Activated CD4-positive, alpha-beta T cell treated with anti-CD3 and anti-CD28 coated beads, Interleukin-2, amount 50 U/mL, for 24 hours (primary cell): ENCODE data around the gene SYTL3.
"Not testable (repeated sequence)": the region's sequence is repeated elsewhere in the genome, so short reads cannot be mapped to it uniquely, and the experiment has no call there.

Experiments
- DNase-seq, 2 donors: peaks; one replicate each; pipeline ENCODE4 v3.0.0-alpha.2; 2020; ENCODE audit warnings: low read depth in 1 of 2, low spot score in 1 of 2

Gene SYTL3, protein sequence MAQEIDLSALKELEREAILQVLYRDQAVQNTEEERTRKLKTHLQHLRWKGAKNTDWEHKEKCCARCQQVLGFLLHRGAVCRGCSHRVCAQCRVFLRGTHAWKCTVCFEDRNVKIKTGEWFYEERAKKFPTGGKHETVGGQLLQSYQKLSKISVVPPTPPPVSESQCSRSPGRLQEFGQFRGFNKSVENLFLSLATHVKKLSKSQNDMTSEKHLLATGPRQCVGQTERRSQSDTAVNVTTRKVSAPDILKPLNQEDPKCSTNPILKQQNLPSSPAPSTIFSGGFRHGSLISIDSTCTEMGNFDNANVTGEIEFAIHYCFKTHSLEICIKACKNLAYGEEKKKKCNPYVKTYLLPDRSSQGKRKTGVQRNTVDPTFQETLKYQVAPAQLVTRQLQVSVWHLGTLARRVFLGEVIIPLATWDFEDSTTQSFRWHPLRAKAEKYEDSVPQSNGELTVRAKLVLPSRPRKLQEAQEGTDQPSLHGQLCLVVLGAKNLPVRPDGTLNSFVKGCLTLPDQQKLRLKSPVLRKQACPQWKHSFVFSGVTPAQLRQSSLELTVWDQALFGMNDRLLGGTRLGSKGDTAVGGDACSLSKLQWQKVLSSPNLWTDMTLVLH

DNA sequence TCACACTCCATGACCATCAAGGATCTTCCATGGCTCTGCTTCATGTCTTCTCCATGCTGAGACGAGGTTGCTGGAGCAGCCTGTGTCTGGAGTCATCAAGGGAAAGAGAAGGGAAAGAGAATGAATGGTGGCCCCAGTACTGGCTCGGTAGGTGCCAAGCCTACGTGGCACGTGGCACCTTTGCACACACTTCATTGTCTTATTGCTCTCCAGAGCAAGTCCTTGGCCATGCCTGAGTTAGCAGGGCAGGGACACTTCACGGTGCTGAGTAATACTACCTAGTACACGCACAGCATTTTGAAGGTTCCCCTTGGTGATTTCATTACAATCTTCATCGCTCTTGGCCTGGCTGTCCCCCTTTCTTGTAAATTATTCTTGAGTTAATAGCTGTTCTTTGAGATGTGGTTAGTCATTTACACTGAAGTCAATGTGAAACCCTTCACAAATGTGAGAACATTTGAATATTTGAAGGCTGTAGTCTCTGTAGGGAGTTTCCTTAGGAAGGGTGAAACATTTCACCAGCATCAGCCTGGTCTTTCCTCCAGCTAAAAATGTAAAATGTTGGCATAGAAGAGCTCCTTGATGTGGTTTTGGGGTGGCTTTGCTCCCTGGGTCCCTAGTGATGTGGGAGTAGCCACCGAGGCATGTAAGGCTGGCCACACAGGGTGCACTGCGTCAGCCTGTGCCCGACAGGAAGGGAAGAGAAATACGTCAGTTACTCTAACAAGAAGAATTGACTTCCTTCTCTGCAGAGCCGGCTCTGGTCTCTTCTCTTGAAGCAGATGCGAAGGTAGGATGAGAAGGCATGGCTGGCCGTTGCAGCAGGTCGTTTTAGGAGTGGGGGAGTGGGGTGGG, at the start of gene SYTL3:
TSS of gene SYTL3 (plus strand) at position 766 of the 855 bp plus-strand sequence. CDS start 13,215 bp downstream, outside the sequence.
- DNase-seq, result peak; percentile 54 to 78

DNA sequence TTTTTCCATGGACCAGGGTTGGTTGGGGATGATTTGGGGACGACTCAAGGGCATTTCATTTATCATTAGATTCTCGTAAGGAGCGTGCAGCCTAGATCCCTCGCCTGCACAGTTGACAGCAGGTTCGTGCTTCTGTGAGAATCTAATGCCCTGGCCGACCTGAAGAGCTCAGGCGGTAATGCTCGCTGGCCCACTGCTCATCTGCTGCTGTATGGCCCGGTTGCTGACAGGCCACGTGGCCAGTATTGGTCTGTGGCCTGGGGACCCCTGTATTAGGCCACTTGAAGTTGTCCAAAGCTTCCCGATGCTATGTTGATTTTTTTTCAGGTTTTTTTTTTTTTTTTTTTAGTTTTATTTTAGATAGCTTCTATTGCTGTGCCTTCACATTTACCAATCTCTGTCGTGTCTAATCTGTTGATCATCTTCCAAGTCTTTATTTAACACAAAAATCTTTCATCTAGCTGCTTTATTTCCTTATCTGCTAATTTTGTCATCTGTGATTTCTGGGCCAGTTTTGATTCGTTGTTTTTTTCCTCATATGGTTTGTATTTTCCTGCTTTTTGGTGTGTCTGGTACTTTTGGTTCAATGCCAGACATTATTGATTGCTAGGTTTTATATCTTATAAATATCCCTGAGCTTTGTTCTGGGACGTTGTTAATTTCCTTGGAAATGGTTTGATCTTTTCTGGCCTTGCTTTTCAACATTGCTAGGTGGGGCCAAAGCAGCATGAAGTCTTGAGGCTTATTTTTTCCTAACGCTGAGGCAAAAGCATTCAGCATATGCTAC, 46.4 kb upstream of the SYTL3 start:
- no peak for DNase-seq

DNA sequence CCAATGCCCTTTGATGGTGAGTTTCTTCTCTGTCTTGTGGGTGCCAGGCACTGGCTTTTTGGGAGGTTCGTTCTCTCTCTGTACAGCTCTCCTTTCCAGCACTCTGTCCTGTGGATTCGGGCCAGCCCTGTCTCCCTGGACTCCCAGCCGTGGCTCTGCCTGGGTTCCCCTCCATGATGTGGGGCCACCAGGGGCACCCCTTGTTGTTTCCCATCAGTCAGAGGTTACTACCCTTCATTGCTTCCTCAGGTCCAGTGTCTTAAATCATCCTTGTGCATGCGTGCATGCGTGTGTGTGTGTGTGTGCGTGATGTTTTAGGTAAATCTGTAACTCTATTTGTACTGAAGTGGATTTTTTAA, 45.8 kb upstream of the SYTL3 start:
- no peak for DNase-seq

DNA sequence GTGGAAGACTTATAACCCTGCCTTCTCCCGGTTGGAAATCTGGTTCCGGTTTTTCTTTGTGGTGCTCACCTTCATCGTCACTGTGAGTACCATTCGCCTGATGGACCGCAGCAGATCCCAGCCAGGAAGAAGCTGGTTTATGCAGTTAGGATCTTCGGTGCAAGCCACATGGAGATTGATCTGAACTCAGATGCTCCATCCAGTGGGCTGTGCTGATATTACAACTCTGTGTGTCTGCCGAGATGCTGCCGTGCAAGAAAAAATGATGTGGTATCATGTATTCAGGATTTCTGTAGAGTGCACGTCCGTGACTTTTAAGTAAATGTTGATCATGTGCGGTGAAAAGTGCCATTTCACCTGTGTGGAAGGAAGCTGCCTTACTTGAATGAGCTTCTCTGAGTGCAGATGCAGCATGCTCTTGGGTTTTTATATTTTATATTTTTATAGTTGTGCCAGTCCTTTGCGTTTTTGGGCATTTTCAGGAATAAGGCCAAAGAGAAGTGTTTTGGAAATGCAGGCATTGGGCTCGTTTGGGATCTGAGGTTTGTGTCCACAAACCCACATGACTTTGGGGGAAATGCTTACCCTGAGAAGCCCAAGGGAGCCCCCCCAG, 44.5 kb upstream of the SYTL3 start:
- DNase-seq, result peak; percentile 13 to 35

DNA sequence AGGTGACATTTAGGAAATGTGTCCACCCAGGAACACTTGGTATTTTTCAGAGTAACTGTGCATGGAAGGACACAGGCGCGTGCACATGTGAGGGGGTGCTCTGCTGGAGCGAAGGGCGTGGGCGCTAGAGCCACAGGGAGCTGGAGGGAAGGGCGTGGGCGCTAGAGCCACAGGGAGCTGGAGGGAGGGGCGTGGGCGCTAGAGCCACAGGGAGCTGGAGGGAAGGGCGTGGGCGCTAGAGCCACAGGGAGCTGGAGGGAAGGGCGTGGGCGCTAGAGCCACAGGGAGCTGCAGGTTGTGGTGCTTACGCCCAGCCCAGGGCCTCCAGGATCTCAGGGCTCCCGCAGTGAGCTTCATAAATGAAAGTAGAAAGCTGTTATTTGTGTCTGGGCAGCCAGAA, 43.8 kb upstream of the SYTL3 start:
- DNase-seq, result not testable (repeated sequence)

DNA sequence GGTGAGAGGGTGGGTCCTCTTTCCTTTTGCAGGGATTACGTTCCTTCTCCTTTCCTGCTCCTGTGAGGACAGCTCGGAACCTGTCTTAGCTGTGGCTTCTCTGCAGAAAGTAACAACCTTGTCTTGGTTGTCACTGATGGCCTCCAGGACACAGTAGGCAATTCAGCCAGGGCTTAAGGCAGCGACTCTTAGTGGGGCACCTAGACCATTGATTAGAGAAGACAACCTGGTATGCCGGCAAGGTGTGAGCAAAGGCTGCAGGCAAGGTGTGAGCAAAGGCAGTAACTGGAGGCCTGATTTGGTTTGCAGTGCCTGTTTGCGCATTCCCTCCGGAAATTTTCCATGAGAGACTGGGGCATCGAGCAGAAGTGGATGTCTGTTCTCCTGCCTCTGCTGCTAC, 42.9 kb upstream of the SYTL3 start:
- no peak for DNase-seq

DNA sequence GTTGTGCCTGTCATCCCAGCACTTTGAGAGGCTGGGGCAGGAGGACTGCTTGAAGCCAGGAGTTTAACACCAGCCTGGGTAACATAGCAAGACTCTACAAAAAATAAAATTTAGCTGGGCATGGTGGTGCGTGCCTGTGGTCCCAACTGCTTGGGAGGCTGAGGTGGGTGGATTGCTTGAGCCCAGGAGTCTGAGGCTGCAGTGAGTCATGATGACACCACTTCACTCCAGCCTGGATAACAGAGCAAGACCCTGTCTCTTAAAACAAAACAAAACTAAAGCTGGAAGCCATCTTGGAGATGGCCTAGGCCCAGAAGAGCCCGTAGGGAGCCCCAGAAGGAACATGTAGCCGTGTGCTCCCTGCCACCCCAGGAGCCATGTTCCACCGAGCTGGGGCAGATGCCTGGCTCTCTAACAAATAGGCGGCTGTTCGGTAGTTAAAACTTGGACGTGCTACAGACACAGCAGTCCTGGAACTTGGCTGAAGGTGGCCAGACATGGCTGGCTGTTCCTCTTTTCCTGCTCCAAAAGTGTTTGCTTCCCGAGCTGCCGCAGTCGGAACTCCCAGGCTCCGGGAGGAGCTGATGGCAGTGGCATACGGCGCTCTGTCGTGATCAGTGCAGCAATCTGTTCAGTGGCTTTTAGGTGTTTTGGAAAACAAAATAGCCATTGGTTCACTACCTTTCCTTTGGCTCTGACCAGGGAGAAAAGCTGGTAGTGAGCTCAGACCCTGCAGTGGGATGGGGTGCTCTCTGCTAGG, 42.3 kb upstream of the SYTL3 start:
- no peak for DNase-seq

DNA sequence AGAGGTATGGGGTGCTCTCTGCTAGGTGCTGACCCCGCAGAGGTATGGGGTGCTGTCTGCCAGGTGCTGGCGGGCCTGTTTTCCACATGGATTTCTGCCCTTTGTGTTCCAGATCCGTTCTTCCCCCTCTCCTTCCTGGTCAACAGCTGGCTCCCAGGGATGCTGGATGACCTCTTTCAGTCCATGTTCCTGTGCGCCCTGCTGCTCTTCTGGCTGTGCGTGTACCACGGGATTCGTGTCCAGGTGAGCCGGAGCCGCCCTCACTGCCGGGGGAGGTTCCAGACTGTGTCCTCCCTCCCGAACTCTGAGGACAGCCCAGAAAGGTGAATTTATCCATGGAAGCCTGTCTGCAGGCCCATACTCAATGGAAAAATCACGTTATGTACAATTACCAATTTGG, 41.6 kb upstream of the SYTL3 start:
- no peak for DNase-seq

DNA sequence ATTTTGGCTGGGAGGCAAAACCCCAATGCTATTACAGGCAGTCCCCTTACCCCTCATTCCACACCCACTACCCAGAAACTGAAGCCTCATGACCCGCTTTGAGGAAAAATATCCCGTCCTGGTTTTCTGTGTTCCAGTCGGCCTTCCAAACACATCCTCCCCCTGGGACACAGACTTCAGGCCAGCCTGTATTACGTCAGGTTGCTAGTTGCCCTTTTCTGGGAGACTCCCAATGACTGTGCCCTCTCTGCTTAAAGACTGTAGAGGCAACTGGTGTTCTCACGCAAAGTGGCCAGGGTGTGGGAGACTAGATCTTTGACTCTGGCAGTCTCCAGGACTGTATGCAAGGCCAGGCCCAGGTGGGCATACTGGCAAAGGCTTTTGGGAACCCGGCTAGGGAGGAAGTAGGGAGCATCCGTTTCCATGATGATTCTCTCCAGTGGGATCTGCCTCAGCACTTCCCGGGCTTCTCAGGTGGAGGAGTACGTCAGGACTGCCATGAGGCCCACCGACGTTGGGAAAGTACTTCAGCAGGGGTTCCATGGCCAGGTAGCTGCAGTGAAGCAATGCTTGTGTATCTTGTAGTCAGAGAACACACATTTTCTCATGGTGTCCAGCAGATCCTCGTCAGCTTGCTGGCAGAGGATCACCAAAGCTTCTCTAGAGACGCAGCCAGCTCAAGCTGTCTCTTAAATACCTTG, 40.2 kb upstream of the SYTL3 start:
- DNase-seq, result no peak

DNA sequence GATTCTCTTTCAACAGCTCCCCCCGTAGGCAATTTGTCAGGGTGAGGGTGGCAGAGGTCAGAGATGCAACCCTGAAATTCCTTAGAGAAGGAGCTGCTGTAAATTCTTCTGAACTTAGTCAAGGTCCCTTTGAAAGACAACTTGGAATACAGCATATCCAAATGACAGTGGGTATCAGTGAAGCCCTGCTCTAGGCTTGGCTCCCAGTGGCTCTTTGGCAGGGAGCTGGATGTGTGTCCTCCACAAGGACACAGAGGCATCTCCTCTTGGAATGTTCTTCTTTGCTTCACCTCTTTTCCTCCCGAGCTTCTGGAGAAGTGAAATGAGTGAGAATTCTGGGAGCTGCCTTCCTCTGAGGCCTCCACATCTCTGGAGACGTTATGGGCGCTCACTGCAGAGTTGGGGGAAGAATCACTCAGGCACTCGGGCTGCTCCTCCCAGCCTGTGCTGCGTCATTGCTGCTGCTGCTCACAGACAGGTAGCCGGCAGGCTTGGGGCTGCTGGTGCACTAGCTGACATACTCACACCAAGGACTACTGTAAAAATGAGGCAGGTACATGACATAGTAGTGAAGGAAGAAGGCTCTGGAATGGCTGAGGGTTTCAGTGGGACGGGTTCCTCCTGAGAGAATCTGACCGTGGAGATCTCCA, 39.4 kb upstream of the SYTL3 start:
- DNase-seq, result no peak

DNA sequence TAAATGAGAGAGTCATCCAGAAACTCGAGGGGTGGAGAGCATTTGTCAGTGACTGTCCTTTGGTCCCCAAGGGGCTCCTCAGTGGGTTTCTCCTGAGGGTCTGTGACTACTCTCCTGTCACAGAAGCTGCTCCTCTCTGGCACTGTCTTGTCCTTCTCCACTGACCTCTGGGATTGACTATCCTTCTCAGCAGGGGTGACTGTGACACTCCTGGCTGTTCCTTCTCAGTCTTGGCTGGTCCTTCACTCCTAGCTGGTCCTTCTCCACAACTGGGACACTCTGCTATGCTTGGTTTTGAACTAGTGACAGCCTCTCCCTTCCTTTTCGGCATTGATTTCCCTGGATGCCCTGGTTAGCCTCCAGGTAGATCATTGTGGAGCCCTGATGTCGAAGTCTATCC, 38.8 kb upstream of the SYTL3 start:
- DNase-seq, result no peak

DNA sequence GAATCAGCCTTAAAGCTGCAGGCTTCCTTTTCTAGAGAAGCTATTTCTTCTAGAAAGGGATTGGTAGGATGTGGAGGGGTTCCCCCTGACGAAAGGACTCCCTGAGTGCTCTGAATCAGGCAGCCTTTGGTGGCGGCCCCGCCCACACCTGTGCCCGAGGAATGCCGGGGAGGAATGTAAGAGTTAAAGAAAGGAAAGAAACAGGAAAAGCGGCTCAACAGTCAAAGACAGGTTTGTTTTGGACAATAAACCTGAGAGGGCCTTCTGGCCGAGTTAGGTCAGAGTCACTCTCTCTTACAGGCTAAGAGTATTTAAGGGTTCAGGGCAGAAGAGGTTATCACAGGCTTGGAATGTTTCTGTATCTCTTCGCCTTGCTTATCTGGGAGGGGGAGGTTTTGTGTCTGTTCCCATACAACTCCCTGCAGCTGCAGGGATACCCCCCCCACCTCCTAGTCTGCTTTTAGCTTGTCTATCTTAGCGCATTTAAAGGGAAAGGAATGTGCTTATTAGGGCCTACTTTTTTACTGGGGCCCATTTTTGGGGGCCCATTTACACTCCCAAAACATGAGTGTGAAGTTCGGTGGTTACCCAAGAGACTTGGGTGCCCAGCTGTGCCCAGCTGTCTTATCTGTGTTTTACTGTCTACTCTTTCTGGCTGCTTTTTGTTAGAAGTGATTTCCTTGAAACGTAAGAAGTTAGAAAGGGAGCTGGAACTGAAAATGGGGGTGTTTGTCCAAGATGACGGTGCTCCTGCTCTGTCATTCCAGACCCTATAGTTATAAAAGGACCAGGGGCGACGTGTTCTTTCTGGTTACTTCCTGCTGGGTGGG, 38.1 kb upstream of the SYTL3 start:
- DNase-seq, result no peak

DNA sequence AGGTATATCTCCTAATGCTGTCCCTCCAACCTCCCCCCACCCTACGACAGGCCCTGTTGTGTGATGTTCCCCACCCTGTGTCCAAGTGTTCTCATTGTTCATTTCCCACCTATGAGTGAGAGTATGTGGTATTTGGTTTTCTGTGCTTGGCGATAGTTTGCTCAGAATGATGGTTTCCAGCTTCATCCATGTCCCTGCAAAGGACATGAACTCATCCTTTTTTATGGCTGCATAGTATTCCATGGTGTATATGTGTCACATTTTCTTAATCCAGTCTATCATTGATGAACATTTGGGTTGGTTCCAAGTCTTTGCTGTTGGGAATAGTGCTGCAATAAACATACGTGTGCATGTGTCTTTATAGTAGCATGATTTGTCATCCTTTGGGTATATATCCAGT, 35.2 kb upstream of the SYTL3 start:
- DNase-seq, result not testable (repeated sequence)

DNA sequence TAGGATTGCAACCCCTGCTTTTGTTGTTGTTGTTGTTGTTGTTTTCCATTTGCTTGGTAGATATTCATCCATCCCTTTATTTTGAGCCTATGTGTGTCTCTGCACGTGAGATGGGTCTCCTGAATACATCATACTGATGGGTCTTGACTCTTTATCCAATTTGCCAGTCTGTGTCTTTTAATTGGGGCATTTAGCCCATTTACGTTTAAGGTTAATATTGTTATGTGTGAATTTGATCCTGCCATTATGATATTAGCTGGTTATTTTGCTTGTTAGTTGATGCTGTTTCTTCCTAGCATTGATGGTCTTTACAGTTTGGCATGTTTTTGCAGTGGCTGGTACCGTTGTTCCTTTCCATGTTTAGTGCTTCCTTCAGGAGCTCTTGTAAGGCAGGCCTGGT, 31.6 kb upstream of the SYTL3 start:
- not testable (repeated sequence) for DNase-seq

DNA sequence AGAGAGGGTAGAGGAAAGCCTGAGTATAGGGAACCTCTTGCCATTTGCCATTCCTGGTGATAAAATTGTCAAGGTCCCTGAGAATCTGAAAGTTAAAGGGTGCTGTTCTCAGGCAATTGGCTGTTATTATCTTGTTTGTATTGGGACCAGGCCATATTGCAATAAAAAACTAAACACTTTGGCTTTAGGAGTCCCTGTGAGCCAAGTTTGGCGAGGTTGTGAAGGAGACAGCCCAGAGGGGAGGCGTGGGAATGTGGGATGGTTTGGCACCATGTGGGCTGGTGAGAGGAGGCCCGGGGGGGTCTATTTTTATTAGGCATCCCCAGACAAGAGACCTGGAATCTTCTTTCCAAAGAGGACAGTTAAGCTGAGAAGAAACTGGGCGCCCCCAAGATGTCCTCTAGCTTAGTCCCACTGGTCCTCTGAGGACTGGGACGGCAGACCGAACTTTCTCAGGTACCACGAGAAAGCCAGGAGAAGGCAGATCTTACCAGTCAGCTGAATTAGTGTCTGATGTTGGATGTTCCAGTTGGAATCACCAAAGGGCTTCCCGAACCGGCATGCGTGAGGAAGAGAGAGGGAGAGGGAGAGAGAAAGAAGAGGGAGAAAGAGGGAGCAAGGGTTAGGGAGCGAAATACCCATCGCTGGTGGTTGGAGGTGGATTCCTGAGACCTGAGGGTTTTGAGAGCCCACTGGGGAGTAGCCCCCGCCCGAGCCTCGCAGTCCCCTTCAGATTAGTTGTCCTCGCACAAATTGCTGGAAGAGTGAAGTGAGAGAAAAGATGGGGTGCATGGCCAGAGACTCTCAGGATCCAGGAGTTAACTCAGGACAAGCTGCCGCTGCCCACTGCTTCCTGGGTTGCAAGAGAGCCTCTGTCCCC, 29.7 kb upstream of the SYTL3 start:
- DNase-seq, result no peak

DNA sequence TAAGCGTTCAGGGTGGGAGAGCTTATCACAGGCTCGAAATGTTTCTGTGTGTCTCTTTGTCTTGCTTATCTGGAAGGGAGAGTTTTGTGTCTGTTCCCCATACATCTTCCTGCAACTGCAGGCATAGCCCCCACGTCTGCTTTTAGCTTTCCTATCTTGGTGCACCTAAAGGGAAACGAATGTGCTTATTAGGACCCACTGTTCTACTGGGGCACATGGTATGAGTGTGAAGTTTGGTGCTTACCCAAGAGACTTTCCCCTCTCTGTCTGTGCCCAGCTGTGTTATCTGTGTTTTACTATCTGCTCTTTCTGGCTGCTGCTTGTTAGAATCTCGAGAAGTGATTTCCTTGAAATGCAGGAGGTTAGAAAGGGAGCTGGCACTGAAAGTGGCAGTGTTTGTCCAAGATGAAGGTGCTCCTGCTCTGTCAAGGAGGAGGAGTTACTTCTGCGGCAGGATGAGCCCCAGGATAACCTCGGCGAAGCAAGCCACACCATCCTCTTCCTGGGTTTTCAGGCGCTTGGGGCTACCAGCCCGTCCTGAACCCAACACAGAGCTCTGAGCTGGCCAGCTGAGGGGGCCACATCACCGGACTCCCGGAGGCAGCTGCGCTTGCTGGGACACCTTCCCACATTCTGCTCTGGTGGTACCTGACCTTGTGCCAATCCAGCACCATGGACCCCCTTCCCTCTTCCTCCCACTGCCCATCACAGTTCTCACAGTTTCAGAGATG, 28.7 kb upstream of the SYTL3 start:
- no peak for DNase-seq
